Renal cortical epithelial cell (primary cell): ENCODE data around the gene CNTNAP2. TPM values are rescaled to one million over a fixed set of nuclear protein-coding genes. Genes with fewer than 3 reads are reported as not detected.

Experiments used
- DNase-seq: peaks from one replicate; pipeline ENCODE4 v3.0.0-alpha.2; 2011; ENCODE audit warnings: low read depth
- total RNA-seq: library from RNA; depleted of rRNA; stranded (reverse); fragments of >200 nt; gene quantifications from 2 replicates; pipeline ENCODE4 v1.2.3, GENCODE V29; 2014

Gene CNTNAP2
- total RNA-seq, 1 donor from 2014 or later: 0.25 TPM

- no peak for DNase-seq
These were observed 174.1 kb downstream of the CNTNAP2 start for GRCh38 chr7:146290746-146291145.

DNA sequence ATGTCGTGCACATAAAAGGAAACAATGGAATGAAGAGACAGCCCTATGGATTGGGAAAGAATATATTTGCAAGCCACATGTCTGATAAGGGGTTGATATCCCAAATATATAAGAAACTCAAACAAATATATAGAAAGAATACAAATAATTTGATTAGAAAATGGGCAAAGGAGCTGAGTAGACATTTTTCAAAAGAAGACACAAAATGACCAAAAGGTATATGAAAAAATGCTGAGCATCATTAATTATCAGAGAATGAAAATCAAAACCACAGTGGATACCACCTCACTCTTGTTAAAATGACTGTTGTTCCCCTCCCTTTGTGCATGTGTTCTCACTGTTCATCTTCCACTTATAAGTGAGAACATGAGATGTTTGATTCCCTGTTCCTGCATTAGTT lies 175.3 kb downstream of the CNTNAP2 start:
- no peak for DNase-seq

- DNase-seq: no peak
These were observed 179.4 kb downstream of the CNTNAP2 start for GRCh38 chr7:146296028-146296427.

DNA sequence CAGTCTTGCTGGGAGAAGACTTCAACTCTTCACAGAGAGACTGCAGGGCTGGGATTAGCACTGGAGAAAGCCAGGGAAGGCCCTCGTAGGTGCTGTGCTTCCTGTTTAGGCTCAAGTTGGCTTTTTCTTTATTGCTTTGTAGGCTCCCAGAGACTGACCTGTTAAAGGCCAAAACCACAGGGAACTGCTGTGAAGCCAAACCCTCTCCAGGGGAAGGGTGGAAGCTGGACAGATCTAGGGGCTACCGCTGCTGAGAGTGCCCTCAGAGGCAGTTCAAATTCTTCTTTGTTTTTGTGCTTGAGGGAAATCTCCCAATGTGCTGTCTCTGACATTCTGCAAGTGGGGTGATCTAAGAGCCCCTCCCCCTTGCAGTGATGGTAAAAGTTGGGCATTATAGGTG lies 198.4 kb downstream of the CNTNAP2 start:
- DNase-seq: no peak

- DNase-seq: no peak
These were observed 203.0 kb downstream of the CNTNAP2 start for GRCh38 chr7:146319629-146320028.

- no peak for DNase-seq
These were observed 204.7 kb downstream of the CNTNAP2 start for GRCh38 chr7:146321301-146321700.

DNA sequence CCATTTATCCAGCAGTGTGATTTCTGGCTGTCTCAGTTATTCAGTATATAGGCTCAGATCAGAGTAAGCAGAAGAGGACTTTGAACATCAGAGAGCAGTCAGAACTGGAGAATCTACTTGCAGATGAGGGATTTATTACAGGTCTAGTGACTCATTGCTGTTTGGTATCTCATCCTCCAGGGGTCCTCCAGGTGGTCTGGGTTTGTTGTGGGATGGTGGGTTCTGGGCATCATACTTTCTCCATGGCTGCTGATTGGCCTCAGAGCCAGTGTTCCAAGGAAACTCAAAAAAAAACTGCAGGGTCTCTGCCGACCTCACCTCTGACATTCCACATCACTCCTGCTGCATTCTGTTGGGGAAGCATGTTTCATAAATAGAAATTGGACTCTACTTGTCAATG lies 214.8 kb downstream of the CNTNAP2 start:
- DNase-seq: no peak

- DNase-seq: no peak
These were observed 228.7 kb downstream of the CNTNAP2 start for GRCh38 chr7:146345251-146345650.

DNA sequence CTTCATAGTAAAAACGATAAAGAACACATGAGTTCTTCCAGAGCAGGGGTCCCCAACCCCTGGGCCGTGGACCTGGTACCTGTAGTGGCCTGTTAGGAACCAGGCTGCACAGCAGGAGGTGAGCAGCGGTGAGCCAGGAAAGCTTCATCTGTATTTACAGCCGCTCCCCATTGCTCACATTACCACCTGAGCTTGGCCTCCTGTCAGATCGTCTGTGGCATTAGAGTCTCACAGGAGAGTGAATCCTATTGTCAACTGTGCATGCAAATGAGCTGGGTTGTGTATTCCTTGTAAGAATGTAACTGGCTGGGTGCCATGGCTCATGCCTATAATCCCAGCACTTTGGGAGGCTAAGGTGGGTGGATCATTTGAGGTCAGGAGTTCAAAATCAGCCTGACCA lies 229.5 kb downstream of the CNTNAP2 start:
- no peak for DNase-seq

GRCh38 chr7:146355216-146355615 lies 238.6 kb downstream of the CNTNAP2 start:
- DNase-seq: no peak

GRCh38 chr7:146359176-146359575 lies 242.6 kb downstream of the CNTNAP2 start:
- no peak for DNase-seq

DNA sequence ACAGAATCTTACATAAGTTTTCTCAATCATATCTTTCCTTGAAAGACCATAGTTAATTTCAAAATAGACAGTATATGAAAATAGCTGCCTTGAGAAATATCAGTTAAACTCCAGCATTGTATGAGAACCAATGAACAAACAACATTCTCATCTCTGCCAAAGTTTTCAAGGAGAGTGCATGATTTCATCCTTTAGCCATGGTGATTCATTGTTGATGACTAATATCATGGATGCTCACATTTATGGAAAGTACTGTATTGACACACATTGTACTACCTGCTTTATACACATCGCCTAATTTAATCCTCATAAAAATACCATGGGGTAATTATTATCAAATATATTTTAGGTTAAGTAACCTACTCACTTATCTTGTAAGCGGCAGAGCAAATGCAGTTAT lies 250.3 kb downstream of the CNTNAP2 start:
- DNase-seq: no peak

GRCh38 chr7:146370171-146370570 lies 253.6 kb downstream of the CNTNAP2 start:
- DNase-seq: no peak

DNA sequence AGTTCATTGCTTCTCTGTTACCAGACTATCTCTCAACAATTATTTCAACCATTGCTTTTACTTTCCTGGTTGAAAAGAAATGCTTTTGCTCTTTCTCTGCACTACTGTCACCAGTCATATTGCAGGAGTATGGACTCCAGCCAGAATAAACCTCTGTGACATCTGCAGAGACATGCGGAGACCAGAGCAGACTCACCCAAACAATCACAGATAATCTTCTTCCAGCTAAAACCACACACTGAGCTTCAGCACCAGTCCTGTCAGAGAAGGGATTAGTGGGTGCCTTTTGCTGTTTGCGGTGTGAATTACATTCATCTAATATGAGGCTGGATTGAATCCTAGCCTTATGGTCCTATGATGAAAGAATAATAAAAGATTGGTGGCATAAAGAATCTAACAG lies 258.6 kb downstream of the CNTNAP2 start:
- no peak for DNase-seq

DNA sequence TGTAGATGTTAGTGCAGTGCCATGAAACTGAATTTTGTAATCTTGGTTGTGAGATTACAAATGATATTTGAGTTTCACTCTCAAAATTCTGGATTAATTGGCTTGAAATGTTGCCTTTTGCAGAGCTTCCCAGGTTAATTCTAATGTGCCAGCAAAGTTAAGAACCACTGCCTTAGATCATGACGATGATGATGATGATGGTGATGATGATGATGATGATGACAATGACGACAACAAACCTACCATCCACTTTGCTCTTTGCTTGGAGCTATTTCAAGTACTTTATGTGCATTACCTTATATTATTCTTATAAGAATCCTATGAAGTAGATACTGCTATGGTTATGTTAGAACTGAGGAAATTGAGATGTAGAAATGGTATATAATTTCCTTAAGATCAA lies 261.6 kb downstream of the CNTNAP2 start:
- no peak for DNase-seq

GRCh38 chr7:146387140-146387539 lies 270.5 kb downstream of the CNTNAP2 start:
- DNase-seq: no peak

DNA sequence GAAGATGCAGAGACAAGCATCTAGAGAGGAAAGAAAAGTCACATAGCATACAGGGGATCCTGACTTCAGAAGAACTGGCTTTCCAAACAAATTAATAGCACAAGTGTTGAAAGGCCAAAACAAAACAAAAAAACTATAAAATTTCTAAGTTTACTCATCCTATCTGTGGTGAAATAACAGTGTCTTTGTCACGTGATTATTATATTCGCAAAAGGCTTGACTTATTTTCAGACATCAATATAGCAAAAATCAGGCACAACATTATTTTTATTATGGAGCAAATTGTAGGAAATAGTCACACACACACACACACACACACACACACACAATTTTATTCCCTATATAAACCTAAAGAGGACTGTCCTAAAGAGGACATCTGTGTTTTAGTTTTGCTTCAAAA lies 272.3 kb downstream of the CNTNAP2 start:
- no peak for DNase-seq

GRCh38 chr7:146393346-146393745 lies 276.7 kb downstream of the CNTNAP2 start:
- no peak for DNase-seq

- DNase-seq: no peak
These were observed 280.5 kb downstream of the CNTNAP2 start for GRCh38 chr7:146397141-146397540.

DNA sequence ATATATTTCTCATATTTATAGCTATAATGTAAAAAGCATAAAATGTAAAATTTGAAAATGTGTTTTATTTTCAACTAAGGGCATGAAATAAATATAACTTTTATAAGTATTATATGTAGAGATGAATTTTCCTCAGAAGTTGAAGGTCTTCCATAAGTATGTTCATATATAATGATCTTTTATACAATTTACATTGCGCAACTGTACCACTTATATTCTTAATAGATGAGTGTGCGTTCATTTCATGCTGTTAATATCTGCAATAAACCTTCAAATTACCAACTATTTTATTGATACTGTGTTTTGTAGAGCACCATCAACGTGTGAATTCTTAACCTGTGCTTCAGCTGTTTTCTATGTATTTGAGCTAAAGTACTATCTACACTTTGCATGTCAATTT lies 285.3 kb downstream of the CNTNAP2 start:
- DNase-seq: no peak

DNA sequence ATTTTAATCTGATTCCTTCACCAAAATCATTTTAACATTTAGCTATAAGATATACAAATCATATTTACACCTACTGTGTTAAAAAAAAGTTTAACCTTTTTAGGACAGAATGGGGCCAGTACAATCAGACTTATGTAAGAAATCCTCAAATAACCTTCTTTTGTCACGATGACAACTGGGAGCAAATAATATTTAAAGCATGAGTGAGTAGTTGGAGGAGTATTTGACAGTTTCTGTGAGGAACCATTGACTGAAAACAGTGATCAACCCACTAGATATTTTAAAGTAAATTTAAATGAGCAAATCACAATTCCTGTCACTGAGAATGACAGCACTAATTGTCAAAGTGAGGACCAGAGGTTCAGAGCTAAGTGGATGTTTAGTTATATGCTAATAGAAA lies 289.1 kb downstream of the CNTNAP2 start:
- no peak for DNase-seq

GRCh38 chr7:146411975-146412374 lies 295.4 kb downstream of the CNTNAP2 start:
- no peak for DNase-seq

GRCh38 chr7:146412781-146413180 lies 296.2 kb downstream of the CNTNAP2 start:
- no peak for DNase-seq

GRCh38 chr7:146414373-146414772 lies 297.8 kb downstream of the CNTNAP2 start:
- DNase-seq: no peak

- no peak for DNase-seq
These were observed 298.3 kb downstream of the CNTNAP2 start for GRCh38 chr7:146414937-146415336.
